Ishikawa (cell line): ENCODE measurements around the gene MAT2B.

Experiments
- CEBPB ChIP-seq: IDR thresholded peaks from 2 replicates; pipeline ENCODE4 v1.6.1; 2012
- CREB1 ChIP-seq: IDR thresholded peaks from 2 replicates; pipeline ENCODE4 v1.6.1; 2012; ENCODE audit warnings: low read depth
- EGR1 ChIP-seq: IDR thresholded peaks from 2 replicates; pipeline ENCODE4 v1.6.1; 2012
- EP300 ChIP-seq: IDR thresholded peaks from 2 replicates; pipeline ENCODE4 v1.6.1; 2012; ENCODE audit warnings: borderline replicate concordance
- FOXM1 ChIP-seq: IDR thresholded peaks from 2 replicates; pipeline ENCODE4 v1.6.1; 2012; ENCODE audit warnings: low read depth, borderline replicate concordance
- NFIC ChIP-seq: IDR thresholded peaks from 2 replicates; pipeline ENCODE4 v1.6.1; 2012
- RAD21 ChIP-seq: IDR thresholded peaks from 2 replicates; pipeline ENCODE4 v1.6.1; 2012; ENCODE audit warnings: low read depth
- TAF1 ChIP-seq: IDR thresholded peaks from 2 replicates; pipeline ENCODE4 v1.6.1; 2012; ENCODE audit warnings: low read depth, mild to moderate bottlenecking
- TCF12 ChIP-seq: IDR thresholded peaks from 2 replicates; pipeline ENCODE4 v1.6.1; 2012; ENCODE audit warnings: low read depth
- TEAD4 ChIP-seq: IDR thresholded peaks from 2 replicates; pipeline ENCODE4 v1.6.1; 2012
- YY1 ChIP-seq: IDR thresholded peaks from 2 replicates; pipeline ENCODE4 v1.6.1; 2012; ENCODE audit warnings: low read depth
- ZBTB7A ChIP-seq: IDR thresholded peaks from 2 replicates; pipeline ENCODE4 v1.6.1; 2012; ENCODE audit warnings: low read depth
- TF ChIP-seq, protein P1 (sequence below): IDR thresholded peaks from 2 replicates; pipeline ENCODE4 v1.6.1; 2012; ENCODE audit warnings: low read depth, mild to moderate bottlenecking
- TF ChIP-seq, protein P2 (sequence below): IDR thresholded peaks from 2 replicates; pipeline ENCODE4 v1.6.1; 2012
- TF ChIP-seq, protein P3 (sequence below): IDR thresholded peaks from 2 replicates; pipeline ENCODE4 v1.6.1; 2012

The MAT2B gene

DNA sequence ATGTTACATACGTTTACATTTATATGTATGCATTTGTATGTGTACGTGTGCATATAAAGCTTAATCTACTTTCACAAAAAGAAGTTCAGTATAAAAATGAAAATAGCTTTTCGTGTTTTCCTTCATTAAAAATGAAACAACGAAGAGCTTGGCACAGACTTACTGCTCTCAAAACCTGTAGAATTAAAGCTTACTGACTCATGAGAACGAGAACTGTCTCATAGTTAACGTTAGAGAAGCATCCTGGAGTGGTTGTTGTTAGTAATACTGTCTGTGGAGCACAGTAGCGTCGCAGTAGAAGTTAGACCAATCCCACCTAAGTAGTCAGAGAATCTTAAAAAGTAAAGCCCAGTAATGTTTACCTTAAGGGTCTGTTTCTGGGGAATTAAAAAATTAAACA is 1.3 kb downstream of the MAT2B start:
- TF ChIP-seq TCF12: no peak
- no peak for TF ChIP-seq FOXM1
- TF ChIP-seq YY1: no peak
- no peak for TF ChIP-seq CREB1

DNA sequence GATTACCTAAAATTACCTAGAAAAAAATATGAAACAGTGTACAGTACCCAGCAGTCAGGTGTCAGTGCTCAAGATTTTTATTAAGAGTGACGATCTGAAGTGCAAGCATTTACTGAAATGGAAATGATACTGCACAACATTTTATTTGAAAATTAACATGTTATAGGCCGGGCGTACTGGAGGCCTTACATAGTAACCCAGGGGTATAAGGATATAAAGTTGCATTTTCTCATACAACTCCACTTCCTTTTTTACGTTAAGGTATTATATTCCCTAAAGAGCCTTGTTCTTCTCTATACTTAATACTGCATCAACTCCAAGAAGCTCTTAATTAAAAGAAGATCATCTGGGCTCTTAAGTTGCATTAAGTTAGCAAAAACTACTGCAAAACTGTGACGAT is 3.3 kb downstream of the MAT2B start:
- no peak for TF ChIP-seq TAF1
- TF ChIP-seq, protein P1, sequence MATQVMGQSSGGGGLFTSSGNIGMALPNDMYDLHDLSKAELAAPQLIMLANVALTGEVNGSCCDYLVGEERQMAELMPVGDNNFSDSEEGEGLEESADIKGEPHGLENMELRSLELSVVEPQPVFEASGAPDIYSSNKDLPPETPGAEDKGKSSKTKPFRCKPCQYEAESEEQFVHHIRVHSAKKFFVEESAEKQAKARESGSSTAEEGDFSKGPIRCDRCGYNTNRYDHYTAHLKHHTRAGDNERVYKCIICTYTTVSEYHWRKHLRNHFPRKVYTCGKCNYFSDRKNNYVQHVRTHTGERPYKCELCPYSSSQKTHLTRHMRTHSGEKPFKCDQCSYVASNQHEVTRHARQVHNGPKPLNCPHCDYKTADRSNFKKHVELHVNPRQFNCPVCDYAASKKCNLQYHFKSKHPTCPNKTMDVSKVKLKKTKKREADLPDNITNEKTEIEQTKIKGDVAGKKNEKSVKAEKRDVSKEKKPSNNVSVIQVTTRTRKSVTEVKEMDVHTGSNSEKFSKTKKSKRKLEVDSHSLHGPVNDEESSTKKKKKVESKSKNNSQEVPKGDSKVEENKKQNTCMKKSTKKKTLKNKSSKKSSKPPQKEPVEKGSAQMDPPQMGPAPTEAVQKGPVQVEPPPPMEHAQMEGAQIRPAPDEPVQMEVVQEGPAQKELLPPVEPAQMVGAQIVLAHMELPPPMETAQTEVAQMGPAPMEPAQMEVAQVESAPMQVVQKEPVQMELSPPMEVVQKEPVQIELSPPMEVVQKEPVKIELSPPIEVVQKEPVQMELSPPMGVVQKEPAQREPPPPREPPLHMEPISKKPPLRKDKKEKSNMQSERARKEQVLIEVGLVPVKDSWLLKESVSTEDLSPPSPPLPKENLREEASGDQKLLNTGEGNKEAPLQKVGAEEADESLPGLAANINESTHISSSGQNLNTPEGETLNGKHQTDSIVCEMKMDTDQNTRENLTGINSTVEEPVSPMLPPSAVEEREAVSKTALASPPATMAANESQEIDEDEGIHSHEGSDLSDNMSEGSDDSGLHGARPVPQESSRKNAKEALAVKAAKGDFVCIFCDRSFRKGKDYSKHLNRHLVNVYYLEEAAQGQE: no peak
- no peak for TF ChIP-seq CEBPB
- no peak for TF ChIP-seq TEAD4
- no peak for TF ChIP-seq TCF12
- no peak for TF ChIP-seq FOXM1
- TF ChIP-seq, protein P2, sequence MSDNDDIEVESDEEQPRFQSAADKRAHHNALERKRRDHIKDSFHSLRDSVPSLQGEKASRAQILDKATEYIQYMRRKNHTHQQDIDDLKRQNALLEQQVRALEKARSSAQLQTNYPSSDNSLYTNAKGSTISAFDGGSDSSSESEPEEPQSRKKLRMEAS: no peak
- no peak for TF ChIP-seq YY1
- no peak for TF ChIP-seq ZBTB7A
- TF ChIP-seq NFIC: no peak
- no peak for TF ChIP-seq CREB1
- TF ChIP-seq EGR1: no peak
- TF ChIP-seq EP300: no peak
- TF ChIP-seq RAD21: no peak
- TF ChIP-seq, protein P3, sequence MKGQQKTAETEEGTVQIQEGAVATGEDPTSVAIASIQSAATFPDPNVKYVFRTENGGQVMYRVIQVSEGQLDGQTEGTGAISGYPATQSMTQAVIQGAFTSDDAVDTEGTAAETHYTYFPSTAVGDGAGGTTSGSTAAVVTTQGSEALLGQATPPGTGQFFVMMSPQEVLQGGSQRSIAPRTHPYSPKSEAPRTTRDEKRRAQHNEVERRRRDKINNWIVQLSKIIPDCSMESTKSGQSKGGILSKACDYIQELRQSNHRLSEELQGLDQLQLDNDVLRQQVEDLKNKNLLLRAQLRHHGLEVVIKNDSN: no peak

DNA sequence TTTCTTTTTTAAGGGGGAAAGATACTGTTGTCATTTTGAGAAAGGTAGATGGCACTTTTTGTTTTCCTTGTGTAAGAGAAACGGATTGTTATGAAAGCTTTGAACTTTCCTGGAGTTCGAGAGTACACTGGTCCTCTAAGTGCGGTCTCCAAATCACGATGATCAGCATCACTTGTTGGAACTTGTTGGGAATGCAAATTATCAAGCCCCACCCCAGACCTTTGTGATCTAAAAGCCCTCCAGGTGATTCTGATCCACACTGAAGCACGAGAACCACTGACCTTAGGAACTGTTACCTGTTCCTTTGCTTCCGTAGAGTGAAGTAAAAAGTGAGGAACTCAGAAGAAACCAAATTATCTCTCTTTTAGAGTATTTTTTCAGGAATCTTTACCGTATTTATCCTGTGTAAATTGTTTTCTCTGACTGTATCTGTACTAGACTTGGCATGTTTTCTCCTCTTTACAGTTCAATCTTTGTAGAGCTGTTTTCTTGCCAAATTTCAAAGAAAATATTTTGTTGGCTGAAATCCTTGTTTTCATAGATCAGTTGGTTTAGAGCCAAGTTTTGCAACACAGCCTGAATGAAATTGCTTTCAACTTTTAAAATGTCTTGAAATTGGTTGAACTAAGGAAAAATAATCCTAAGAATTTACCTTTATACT is 4.0 kb downstream of the MAT2B start:
- TF ChIP-seq, protein P3: no peak
- TF ChIP-seq, protein P1: no peak

DNA sequence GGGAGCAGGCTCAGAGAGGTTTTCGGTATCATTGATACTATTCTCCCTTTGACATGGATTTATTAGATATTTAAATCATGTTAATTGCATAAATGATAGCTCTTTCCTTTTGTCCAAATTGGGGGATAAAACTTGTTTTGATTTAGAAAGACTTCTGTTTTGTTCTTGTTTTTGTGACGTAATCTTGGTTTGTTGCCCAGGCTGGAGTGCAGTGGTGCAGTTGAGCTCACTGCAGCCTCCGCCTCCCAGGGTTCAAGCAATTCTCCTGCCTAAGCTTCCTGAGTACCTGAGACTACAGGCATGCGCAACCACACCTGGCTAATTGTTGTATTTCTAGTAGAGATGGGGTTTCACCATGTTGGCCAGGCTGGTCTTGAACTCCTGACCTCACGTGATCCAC is 7.1 kb downstream of the MAT2B start:
- TF ChIP-seq, protein P3: no peak
- TF ChIP-seq ZBTB7A (no peak), NFIC (no peak), TAF1 (no peak), TEAD4 (no peak), CEBPB (no peak), YY1 (no peak), EGR1 (no peak), CREB1 (no peak), TCF12 (no peak), RAD21 (no peak)
- TF ChIP-seq, protein P2: no peak

DNA sequence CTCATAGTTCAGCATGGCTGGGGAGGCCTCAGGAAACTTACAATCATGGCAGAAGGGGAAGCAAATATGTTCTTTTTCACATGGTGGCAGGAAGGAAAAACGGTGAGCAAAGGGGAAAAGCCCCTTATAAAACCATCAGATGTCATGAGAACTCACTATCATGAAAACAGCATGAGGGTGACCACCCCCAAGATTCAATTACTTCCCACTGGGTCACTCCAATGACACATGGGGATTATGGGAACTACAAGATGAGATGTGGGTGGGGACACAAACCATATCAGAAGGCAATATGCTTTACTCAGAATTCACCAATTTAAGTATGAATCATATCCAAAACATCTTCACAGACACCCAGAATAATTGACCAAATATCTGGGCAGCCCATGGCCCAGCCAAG is 19.7 kb downstream of the MAT2B start:
- TF ChIP-seq TAF1 (no peak), CREB1 (no peak), NFIC (no peak), YY1 (no peak)

DNA sequence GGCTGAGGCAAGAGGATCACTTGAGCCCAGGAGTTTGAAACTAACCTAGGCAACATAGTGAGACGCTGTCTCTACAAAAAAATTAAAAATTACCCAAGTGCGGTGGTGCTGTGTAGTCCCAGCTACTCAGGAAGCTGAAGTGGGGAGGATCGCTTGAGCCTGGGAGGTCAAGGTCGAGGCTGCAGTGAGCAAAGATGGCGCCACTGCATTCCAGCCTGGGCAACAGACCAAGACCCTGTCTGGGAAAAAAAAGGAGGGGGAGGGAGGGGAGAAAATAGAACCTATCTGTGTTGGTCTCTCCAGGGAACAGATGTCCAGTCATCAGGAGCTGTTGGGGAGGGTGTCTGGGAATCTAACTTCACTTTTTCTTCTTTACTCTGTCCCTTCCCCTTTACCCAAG is 24.3 kb downstream of the MAT2B start:
- TF ChIP-seq CREB1 (no peak), FOXM1 (no peak), EGR1 (no peak), CEBPB (no peak), YY1 (no peak), RAD21 (no peak), TCF12 (no peak), NFIC (no peak), TAF1 (no peak), ZBTB7A (no peak), EP300 (no peak)
- TF ChIP-seq, protein P3: no peak
- TF ChIP-seq, protein P2: no peak
